Parathyroid adenoma (tissue), 2 donors: Measurements from ENCODE around the gene TJP1.

ENCODE experiments used
- H2AFZ ChIP-seq: fragments of 300-600 bp; sonication (generic); one replicate; pipeline ENCODE4 v1.7.0; 2017; ENCODE audit warnings: antibody characterized with exemption, mild to moderate bottlenecking
- H3K27ac ChIP-seq: fragments of 300-600 bp; sonication (generic); one replicate; pipeline ENCODE4 v1.7.0; 2017
- H3K27me3 ChIP-seq: fragments of 300-600 bp; sonication (generic); one replicate; pipeline ENCODE4 v1.7.0; 2017; ENCODE audit warnings: low read length; ENCODE audit not compliant: control insufficient read depth, insufficient read depth
- H3K36me3 ChIP-seq: fragments of 300-600 bp; sonication (generic); one replicate; pipeline ENCODE4 v1.7.0; 2017; ENCODE audit warnings: low read length; ENCODE audit not compliant: control insufficient read depth, insufficient read depth
- H3K4me1 ChIP-seq: fragments of 300-600 bp; sonication (generic); one replicate; pipeline ENCODE4 v1.7.0; 2017; ENCODE audit warnings: control low read depth
- H3K4me2 ChIP-seq: fragments of 300-600 bp; sonication (generic); one replicate; pipeline ENCODE4 v1.7.0; 2017; ENCODE audit warnings: low read length
- H3K4me3 ChIP-seq: fragments of 300-600 bp; sonication (generic); one replicate; pipeline ENCODE4 v1.7.0; 2017; ENCODE audit warnings: low read depth, low read length
- H3K79me2 ChIP-seq: fragments of 300-600 bp; sonication (generic); one replicate; pipeline ENCODE4 v1.7.0; 2017; ENCODE audit warnings: control low read depth
- H3K9ac ChIP-seq: fragments of 300-600 bp; sonication (generic); one replicate; pipeline ENCODE4 v1.7.0; 2017; ENCODE audit warnings: mild to moderate bottlenecking
- H3K9me3 ChIP-seq: fragments of 300-600 bp; sonication (generic); one replicate; pipeline ENCODE4 v1.7.0; 2017; ENCODE audit warnings: low read length; ENCODE audit not compliant: control insufficient read depth
- CTCF ChIP-seq: fragments of 300-600 bp; sonication (generic); IDR thresholded peaks from one replicate; pipeline ENCODE4 v1.7.0; 2017; ENCODE audit warnings: antibody characterized with exemption, mild to moderate bottlenecking
- donor health status: primary hyperparathyroidism.

The TJP1 gene

GRCh38 chr15:29704950-29705597, 117.2 kb downstream of the TJP1 start:
- H3K79me2 ChIP-seq: no peaks in the 10 kb centered on the region
- H3K27ac ChIP-seq: no peak overlapping the region
- no peaks in the 10 kb centered on the region for H3K9me3 ChIP-seq
- H2AFZ ChIP-seq: no peak overlapping the region
- TF ChIP-seq CTCF: no peak
- H3K9ac ChIP-seq: no peak overlapping the region
- no peaks in the 10 kb centered on the region for H3K27me3 ChIP-seq
- H3K4me2 ChIP-seq: no peak overlapping the region
- no peak overlapping the region for H3K4me3 ChIP-seq
- no peaks in the 10 kb centered on the region for H3K4me1 ChIP-seq
- H3K36me3 ChIP-seq: no peaks in the 10 kb centered on the region

GRCh38 chr15:29701151-29701550, 121.1 kb downstream of the TJP1 start:
- no peak overlapping the region for H3K4me2 ChIP-seq
- no peaks in the 10 kb centered on the region for H3K4me1 ChIP-seq
- H3K79me2 ChIP-seq: no peaks in the 10 kb centered on the region
- H3K4me3 ChIP-seq: no peak overlapping the region
- H3K9me3 ChIP-seq: no peaks in the 10 kb centered on the region
- no peaks in the 10 kb centered on the region for H3K27me3 ChIP-seq
- no peak overlapping the region for H2AFZ ChIP-seq
- no peaks in the 10 kb centered on the region for H3K36me3 ChIP-seq
- H3K27ac ChIP-seq: no peak overlapping the region
- TF ChIP-seq CTCF: no peak
- H3K9ac ChIP-seq: no peak overlapping the region

- H3K9me3 ChIP-seq: no peaks in the 10 kb centered on the region
- H3K27me3 ChIP-seq: no peaks in the 10 kb centered on the region
- TF ChIP-seq CTCF: no peak
- H2AFZ ChIP-seq: no peak overlapping the region
- H3K9ac ChIP-seq: no peak overlapping the region
- no peak overlapping the region for H3K27ac ChIP-seq
- H3K4me1 ChIP-seq: no peaks in the 10 kb centered on the region
- H3K79me2 ChIP-seq: no peaks in the 10 kb centered on the region
- no peak overlapping the region for H3K4me3 ChIP-seq
- H3K4me2 ChIP-seq: no peak overlapping the region
- H3K36me3 ChIP-seq: no peaks in the 10 kb centered on the region
Observed at GRCh38 chr15:29700296-29700695, 122.0 kb downstream of the TJP1 start.

GRCh38 chr15:29699791-29700190, 122.5 kb downstream of the TJP1 start:
- Histone ChIP-seq H3K9me3 (no peaks in the 10 kb centered on the region), H2AFZ (no peak overlapping the region), H3K36me3 (no peaks in the 10 kb centered on the region), H3K9ac (no peak overlapping the region), H3K4me2 (no peak overlapping the region), H3K79me2 (no peaks in the 10 kb centered on the region), H3K4me1 (no peaks in the 10 kb centered on the region), H3K4me3 (no peak overlapping the region), H3K27ac (no peak overlapping the region), H3K27me3 (no peaks in the 10 kb centered on the region)
- no peak for TF ChIP-seq CTCF

- H3K79me2 ChIP-seq: no peaks in the 10 kb centered on the region
- H3K36me3 ChIP-seq: no peaks in the 10 kb centered on the region
- no peak overlapping the region for H3K4me2 ChIP-seq
- H2AFZ ChIP-seq: no peak overlapping the region
- H3K9me3 ChIP-seq: no peaks in the 10 kb centered on the region
- TF ChIP-seq CTCF: no peak
- H3K4me1 ChIP-seq: no peaks in the 10 kb centered on the region
- no peak overlapping the region for H3K9ac ChIP-seq
- no peak overlapping the region for H3K4me3 ChIP-seq
- H3K27me3 ChIP-seq: no peaks in the 10 kb centered on the region
- H3K27ac ChIP-seq: no peak overlapping the region
Observed at GRCh38 chr15:29698030-29698701, 124.1 kb downstream of the TJP1 start.
